ENCODE data around the gene ZNF385B.

The ZNF385B gene

DNA sequence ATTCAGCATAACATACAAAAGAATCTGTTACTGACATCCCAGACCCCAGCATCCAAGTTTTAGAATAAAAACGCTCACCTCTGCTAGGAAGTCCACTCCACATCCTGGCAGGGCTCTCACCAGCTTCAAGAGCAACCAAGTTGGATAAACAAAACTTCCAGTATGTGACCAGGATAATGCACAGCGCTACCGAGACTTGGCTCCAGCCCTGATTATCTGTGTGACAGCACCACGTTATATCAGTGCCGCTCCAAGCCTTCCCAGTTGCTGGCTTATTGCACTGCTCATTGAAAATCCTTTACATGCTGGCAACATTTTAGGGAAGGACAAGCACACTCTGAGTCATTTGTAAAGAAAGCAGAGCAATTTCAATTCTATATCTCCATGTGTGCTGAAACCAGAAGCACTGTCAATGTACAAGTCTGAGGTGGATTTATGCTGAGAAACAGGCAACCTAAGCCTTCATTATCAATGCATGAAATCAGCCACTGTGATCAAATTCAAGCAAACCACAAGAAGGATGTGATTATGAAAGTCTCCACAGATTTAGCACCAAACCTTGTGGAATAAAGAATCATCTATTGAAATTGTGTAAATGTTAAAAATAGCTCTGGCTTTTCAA, 115.7 kb downstream of the ZNF385B start:
- TF ChIP-seq, protein P1, sequence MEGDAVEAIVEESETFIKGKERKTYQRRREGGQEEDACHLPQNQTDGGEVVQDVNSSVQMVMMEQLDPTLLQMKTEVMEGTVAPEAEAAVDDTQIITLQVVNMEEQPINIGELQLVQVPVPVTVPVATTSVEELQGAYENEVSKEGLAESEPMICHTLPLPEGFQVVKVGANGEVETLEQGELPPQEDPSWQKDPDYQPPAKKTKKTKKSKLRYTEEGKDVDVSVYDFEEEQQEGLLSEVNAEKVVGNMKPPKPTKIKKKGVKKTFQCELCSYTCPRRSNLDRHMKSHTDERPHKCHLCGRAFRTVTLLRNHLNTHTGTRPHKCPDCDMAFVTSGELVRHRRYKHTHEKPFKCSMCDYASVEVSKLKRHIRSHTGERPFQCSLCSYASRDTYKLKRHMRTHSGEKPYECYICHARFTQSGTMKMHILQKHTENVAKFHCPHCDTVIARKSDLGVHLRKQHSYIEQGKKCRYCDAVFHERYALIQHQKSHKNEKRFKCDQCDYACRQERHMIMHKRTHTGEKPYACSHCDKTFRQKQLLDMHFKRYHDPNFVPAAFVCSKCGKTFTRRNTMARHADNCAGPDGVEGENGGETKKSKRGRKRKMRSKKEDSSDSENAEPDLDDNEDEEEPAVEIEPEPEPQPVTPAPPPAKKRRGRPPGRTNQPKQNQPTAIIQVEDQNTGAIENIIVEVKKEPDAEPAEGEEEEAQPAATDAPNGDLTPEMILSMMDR (IDR thresholded peaks at IDR 0.05; ENCODE audit: insufficient read depth, low read depth, low read length, missing control alignments): no peak
- no peak for DNase-seq (ENCODE audit: low read depth)
- no peak overlapping the region for H3K4me3 ChIP-seq (ENCODE audit: low read length)

DNA sequence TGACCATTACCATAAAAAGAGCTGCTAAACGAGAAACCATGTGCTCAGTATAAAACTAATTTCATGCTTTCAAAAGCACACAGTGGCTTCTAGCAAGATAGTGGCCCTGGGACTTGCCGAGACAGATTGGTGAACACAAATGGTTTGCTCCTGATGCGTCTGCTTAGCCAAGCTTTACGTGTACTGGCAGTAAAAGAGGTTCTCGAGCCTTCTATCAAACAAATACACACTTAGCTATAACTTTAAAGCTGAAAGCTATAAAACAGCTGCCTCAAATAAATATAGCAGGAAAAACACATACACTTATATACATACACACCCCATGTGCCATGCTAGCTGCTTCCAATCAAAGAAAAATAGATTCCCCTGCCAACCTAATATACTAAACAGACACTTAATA, 117.0 kb downstream of the ZNF385B start:
- no peak for DNase-seq (ENCODE audit: low read depth)
- no peak overlapping the region for H3K4me3 ChIP-seq (ENCODE audit: low read length)
- TF ChIP-seq, protein P1 (IDR thresholded peaks at IDR 0.05; ENCODE audit: insufficient read depth, low read depth, low read length, missing control alignments): no peak

DNA sequence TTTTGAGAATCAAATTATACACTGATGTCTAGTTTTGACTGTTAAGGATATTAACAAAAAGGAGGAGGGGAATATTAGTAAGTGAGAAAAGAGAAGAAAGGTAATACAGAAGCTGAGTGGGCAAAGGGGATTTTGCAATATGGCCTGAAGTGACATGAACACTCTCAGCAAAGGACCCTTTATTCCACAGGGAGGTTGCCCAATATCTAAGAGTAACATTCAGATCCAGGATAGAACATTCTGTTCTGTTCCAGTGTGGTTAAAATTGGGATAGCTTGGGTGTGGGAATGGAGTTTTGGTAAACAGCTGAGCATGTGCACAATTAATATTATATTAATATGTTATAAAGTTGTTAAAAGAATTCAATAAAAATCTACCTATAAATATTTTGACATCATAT, 120.1 kb downstream of the ZNF385B start:
- TF ChIP-seq, protein P1 (IDR thresholded peaks at IDR 0.05; ENCODE audit: insufficient read depth, low read depth, low read length, missing control alignments): no peak
- no peak for DNase-seq (ENCODE audit: low read depth)
- no peak overlapping the region for H3K4me3 ChIP-seq (ENCODE audit: low read length)

DNA sequence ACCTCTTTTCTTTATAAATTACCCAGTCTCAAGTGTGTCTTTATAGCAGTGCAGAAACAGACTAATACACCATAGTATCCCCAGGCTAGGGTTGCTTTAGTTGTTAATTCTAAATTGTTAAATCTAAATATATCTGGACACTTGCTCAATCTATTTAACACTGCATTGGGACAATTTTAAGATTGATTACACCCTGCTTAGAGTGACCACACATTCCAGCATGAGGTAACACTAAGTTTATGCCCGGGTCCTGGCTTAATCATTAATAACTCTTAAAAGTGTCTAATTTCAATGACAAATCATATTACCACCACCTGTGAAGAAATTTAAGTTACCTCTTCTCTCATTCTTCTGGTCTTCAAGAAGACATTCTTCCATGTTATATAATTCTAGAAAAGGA, 131.4 kb downstream of the ZNF385B start:
- TF ChIP-seq, protein P1 (IDR thresholded peaks at IDR 0.05; ENCODE audit: insufficient read depth, low read depth, low read length, missing control alignments): no peak
- H3K4me3 ChIP-seq (ENCODE audit: low read length): no peak overlapping the region
- no peak for DNase-seq (ENCODE audit: low read depth)

DNA sequence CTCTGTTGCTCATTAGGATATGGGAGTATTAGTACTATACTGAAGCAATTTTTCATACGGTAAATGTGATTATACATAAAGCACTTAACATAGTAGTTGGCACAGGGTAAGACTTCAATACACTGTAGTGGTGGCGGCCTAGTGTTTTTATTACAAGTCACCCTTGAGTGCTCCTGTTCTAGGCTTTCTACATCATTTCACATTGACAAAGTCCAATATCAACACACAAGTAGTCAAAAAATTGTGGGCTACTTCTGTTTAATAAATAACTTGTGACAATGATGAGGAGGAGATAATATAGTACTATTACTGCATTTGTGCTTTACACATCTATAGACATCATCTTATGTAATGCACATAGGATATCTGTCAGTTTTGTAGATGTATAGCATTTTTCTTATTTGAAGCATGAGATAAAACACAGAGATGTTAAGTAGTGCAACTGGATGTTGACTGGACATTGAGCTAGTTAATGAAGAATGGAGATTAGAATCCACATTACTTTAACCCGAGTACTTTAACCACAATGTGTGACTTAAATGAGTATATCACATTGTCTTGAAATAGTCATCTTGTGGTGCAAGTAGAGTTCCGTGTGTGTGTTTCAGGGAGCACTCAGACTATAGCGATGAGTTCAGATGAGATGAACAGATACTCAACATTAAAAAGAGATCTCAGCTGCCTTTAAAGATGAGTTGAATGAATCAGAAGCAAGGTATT, 134.8 kb downstream of the ZNF385B start:
- H3K4me3 ChIP-seq (ENCODE audit: low read length): no peak overlapping the region
- TF ChIP-seq, protein P1 (IDR thresholded peaks at IDR 0.05; ENCODE audit: insufficient read depth, low read depth, low read length, missing control alignments): no peak
- no peak for DNase-seq (ENCODE audit: low read depth)

DNA sequence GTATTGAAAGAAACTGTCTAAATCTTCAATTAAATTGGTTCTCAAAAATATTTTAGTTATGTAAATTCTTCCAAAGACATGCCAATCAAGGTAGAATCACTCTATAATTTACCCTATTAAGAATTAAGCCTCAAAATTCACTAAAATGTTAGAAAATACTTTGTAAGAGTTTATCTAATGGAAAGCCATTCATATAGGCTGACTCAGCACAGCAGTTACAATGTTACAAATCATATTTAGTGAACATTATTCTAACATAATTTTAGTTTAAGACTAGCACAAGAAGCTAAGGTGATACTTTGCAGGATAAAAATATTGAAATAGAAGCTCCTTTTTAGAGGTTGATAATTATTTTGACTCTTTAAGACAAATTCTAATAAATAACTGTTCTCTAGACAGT, 137.0 kb downstream of the ZNF385B start:
- H3K4me3 ChIP-seq (ENCODE audit: low read length): no peak overlapping the region
- TF ChIP-seq, protein P1 (IDR thresholded peaks at IDR 0.05; ENCODE audit: insufficient read depth, low read depth, low read length, missing control alignments): no peak
- no peak for DNase-seq (ENCODE audit: low read depth)
